Adrenal gland (tissue), 12 donors: Measurements from ENCODE around the gene NOC3L. TPM values are rescaled to one million over a fixed set of nuclear protein-coding genes. Genes with fewer than 3 reads are reported as not detected.

ENCODE experiments used
- DNase-seq, 7 donors: peaks; one replicate each; pipeline ENCODE4 v3.0.0-alpha.2; 2019 to 2020
- H3K27ac ChIP-seq, 5 donors: fragments of 200-600 bp; sonication (generic) in 4 of 5; 1 replicate in 3 of 5; 2 replicates in 2 of 5; pipeline versions ENCODE4 v1.5.1 to v1.8.0; 2016 to 2020; ENCODE audit warnings: mild to moderate bottlenecking in 1 of 5
- H3K27me3 ChIP-seq: fragments of 200-600 bp; 2 replicates; pipeline ENCODE4 v1.8.0; 2021
- H3K36me3 ChIP-seq, 2 donors: fragments of 200-600 bp; replicated peaks in 1 of 2; 1 replicate in 1 of 2; 2 replicates in 1 of 2; pipeline versions ENCODE4 v1.5.1 to v1.8.0; 2018 to 2022
- H3K4me1 ChIP-seq, 2 donors: fragments of 200-600 bp; replicated peaks in 1 of 2; 1 replicate in 1 of 2; 2 replicates in 1 of 2; pipeline versions ENCODE4 v1.5.1 to v1.8.0; 2018 to 2021
- H3K4me3 ChIP-seq, 4 donors: fragments of 200-600 bp; sonication (generic) in 3 of 4; one replicate each; pipeline ENCODE4 v1.5.1; 2016 to 2018
- H3K9me3 ChIP-seq, 3 donors: fragments of 200-600 bp; sonication (generic) in 1 of 3; replicated peaks in 1 of 3; 1 replicate in 2 of 3; 2 replicates in 1 of 3; pipeline versions ENCODE4 v1.5.1 to v1.8.0; 2016 to 2021
- POLR2A ChIP-seq, 2 donors: fragments of 450-650 bp; IDR thresholded peaks; one replicate each; pipeline ENCODE4 v1.6.1; 2017; ENCODE audit warnings: antibody characterized with exemption in 2 of 2, mild to moderate bottlenecking in 2 of 2, moderate library complexity in 1 of 2
- WGBS, 4 donors: extraction: QIAGEN DNeasy Blood & Tissue Kit in 2 of 4; methylation state at CpG; one replicate each; pipeline versions ENCODE4 v1.1.5 to v1.1.7; 2013 to 2017; 5-methylcytosine and 5-hydroxymethylcytosine counted together
- intact Hi-C, 2 donors: fragments of 100-400 bp; cut with DNase I; formaldehyde crosslinking; loops; one replicate each; pipeline versions ENCODE4 v1.14.1 to v1.15.0; 2022 to 2023
- polyA plus RNA-seq, 3 donors: library from polyadenylated mRNA; stranded (reverse); fragments of 200-250 nt in 2 of 3; fragments of 350-450 nt in 1 of 3; fragmentation: Illumina TruSeq in 1 of 3; extraction: RNeasy Lipid Tissue Mini Kit (QIAGEN cat#74804) in 1 of 3; gene quantifications; one replicate each; pipeline ENCODE4 v1.2.3, GENCODE V29; 2013 to 2014
- total RNA-seq, 9 donors: library from RNA; depleted of rRNA in 4 of 9; stranded (reverse); fragments of >200 nt in 4 of 9; fragments of 120-200 nt in 1 of 9; fragmentation: NEBNext Ultra II Directional in 1 of 9; extraction: Animal tissue kit (Norgen Biotek cat#: 25700) in 1 of 9; gene quantifications; one replicate each; pipeline versions ENCODE4 v1.1.0 to v1.2.4, GENCODE V29; 2013 to 2023
- TF ChIP-seq, protein P1 (sequence below), 6 experiments: fragments of 450-650 bp in 4 of 6; fragments of 200-600 bp in 2 of 6; sonication (generic) in 1 of 6; IDR thresholded peaks; 1 replicate in 5 of 6; 2 replicates in 1 of 6; pipeline versions ENCODE4 v1.5.1 to v1.8.0; 2016 to 2021; ENCODE audit warnings: antibody characterized with exemption in 6 of 6, mild to moderate bottlenecking in 2 of 6, moderate library complexity in 1 of 6
- donor health status: healthy with polysubstance abuse.
- donor health status: Bipolar disorder and iron deficiency.
- donor health status: DM: yes; HTN: yes; CAD: no.
- donor health status: DM: no; HTN: no; CAD: no.
- donor health status: DM: no; HTN: no; CAD: no.
- donor health status: DM: yes; HTN: yes; CAD: no.

The NOC3L gene
- total and polyA plus RNA-seq, 12 donors = 6.2 to 30.2 (median 18.8) TPM

GRCh38 chr10:94366382-94366781 is 3.6 kb upstream of the NOC3L start:
- no peaks in the 10 kb centered on the region for H3K36me3 ChIP-seq
- intact Hi-C loops = loop anchor here in 1 of 2 donors (10.0 kb wide), 1 partner anchor 78 kb away; no protein-coding TSS in a partner anchor
- H3K27ac ChIP-seq = no peak overlapping the region
- no peaks in the 10 kb centered on the region for H3K27me3 ChIP-seq
- no peak overlapping the region for H3K4me3 ChIP-seq
- no peaks in the 10 kb centered on the region for H3K9me3 ChIP-seq
- 81 to 86% (median 85%) methylated on average over 3 of the region's 3 CpGs for WGBS, 4 donors
- H3K4me1 ChIP-seq = peaks cover 8 to 9% of the 10 kb centered on the region in 2 donors
- no peak for TF ChIP-seq POLR2A (IDR thresholded peaks at IDR 0.05)
- TF ChIP-seq, protein P1, sequence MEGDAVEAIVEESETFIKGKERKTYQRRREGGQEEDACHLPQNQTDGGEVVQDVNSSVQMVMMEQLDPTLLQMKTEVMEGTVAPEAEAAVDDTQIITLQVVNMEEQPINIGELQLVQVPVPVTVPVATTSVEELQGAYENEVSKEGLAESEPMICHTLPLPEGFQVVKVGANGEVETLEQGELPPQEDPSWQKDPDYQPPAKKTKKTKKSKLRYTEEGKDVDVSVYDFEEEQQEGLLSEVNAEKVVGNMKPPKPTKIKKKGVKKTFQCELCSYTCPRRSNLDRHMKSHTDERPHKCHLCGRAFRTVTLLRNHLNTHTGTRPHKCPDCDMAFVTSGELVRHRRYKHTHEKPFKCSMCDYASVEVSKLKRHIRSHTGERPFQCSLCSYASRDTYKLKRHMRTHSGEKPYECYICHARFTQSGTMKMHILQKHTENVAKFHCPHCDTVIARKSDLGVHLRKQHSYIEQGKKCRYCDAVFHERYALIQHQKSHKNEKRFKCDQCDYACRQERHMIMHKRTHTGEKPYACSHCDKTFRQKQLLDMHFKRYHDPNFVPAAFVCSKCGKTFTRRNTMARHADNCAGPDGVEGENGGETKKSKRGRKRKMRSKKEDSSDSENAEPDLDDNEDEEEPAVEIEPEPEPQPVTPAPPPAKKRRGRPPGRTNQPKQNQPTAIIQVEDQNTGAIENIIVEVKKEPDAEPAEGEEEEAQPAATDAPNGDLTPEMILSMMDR (IDR thresholded peaks at IDR 0.05) = no peak
- no peak for DNase-seq

DNA sequence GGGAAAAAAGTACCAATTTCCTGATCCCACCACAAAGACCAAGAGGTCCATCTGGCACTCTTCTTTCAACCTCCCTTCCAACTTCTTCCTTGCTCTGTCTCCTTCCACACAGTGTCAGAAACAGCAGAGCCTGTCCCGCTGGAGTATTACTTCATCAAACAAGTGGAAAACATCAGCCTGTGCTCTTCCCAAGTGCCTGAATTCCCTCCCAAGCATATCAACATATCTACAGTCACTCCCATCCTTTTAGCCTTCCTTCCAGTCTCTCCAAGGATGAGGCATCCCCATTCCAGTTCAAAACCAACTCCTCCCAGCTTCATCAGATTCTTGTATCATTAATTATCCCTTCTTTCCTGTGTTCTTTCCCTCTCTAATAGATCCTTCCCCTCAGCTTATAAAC is 1.7 kb upstream of the NOC3L start:
- 68 to 83% (median 77%) methylated on average over 1 of the region's 1 CpG for WGBS, 4 donors
- Histone ChIP-seq H3K27ac (no peak overlapping the region), H3K36me3 (no peaks in the 10 kb centered on the region), H3K4me3 (no peak overlapping the region), H3K27me3 (no peaks in the 10 kb centered on the region), H3K9me3 (no peaks in the 10 kb centered on the region), H3K4me1 (peaks cover 15 to 19% of the 10 kb centered on the region in 2 donors)
- intact Hi-C loops = loop anchor here in 1 of 2 donors (10.0 kb wide), 1 partner anchor 80 kb away; no protein-coding TSS in a partner anchor
- DNase-seq = no peak
- TF ChIP-seq, protein P1 (IDR thresholded peaks at IDR 0.05) = no peak
- TF ChIP-seq POLR2A (IDR thresholded peaks at IDR 0.05) = no peak

DNA sequence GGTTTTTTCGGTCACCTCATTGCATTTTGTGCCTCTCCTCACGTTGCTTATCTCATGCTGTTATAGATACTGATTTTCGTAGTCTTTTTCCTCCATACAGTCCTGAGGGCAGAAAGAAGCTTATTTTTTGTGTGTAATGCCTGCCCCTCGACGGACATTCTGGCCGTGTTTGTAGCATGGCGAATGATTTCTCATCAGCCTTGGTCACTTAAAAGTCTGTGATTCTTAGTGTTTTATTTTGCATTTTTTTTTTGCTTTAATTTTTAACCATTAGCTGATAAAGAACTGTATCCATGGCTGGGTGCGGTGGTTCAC is 469 bp upstream of the NOC3L start:
- intact Hi-C loops = loop anchor here in 1 of 2 donors (10.0 kb wide), 1 partner anchor 82 kb away; no protein-coding TSS in a partner anchor
- H3K27ac ChIP-seq = peak overlapping the region in 3 of 5 donors; percentile 75 to 89 (median 77)
- H3K9me3 ChIP-seq = no peaks in the 10 kb centered on the region

DNA sequence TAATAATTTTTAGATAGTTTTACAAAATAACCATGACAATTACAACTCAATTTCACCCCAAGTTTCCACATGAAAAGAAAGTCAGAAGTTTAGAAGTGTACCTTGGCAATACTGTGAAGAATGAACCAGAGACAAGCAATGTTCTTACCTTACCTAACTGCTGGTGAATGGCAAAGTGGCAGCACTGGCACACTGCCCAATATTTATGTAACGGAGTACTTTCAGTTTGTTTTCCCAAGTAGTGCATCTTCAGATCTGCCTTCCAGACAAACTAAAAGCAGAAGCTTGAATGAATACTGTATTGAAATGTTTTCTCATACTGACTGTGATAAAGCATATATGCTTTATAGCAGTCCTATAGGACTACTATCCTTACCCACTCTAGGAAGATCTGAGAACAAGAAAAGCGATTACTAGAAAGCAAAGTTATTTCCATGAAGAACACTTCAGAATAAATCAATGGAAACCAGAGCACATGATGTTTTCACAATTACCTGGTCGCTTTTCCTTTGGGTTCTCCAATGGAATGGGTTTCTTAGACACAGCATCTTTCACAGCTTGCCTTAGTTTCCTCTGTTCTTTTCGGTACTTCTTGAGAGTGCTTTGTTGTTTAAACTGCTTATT is 1.5 kb downstream of the NOC3L start:
- H3K4me3 ChIP-seq = peak overlapping the region in 1 of 4 donors; percentile 74
- intact Hi-C loops = loop anchor here in 1 of 2 donors (10.0 kb wide), 1 partner anchor 84 kb away; no protein-coding TSS in a partner anchor
- 55 to 61% (median 59%) methylated on average over 4 of the region's 4 CpGs for WGBS, 4 donors

More for the DNA sequence above, 469 bp upstream of the NOC3L start:
- Histone ChIP-seq H3K4me1 (peaks cover 15 to 25% of the 10 kb centered on the region in 2 donors), H3K27me3 (no peaks in the 10 kb centered on the region), H3K36me3 (no peaks in the 10 kb centered on the region), H3K4me3 (peak overlapping the region in 2 of 4 donors; percentile 74 to 87)
- TF ChIP-seq, protein P1 (IDR thresholded peaks at IDR 0.05) = peak in 1 of 6 experiments; percentile 18
- no peak for TF ChIP-seq POLR2A (IDR thresholded peaks at IDR 0.05)
- DNase-seq = no peak
- WGBS, 4 donors = 31 to 45% (median 38%) methylated on average over 8 of the region's 8 CpGs

More for the DNA sequence above, 1.5 kb downstream of the NOC3L start:
- Histone ChIP-seq H3K4me1 (peaks cover 15 to 25% of the 10 kb centered on the region in 2 donors), H3K9me3 (no peaks in the 10 kb centered on the region), H3K27me3 (no peaks in the 10 kb centered on the region), H3K27ac (no peak overlapping the region), H3K36me3 (peaks cover 0 to 16% of the 10 kb centered on the region in 2 donors)
- peak; percentile 39 to 83 (median 76) for DNase-seq
- TF ChIP-seq, protein P1 (IDR thresholded peaks at IDR 0.05) = no peak
- no peak for TF ChIP-seq POLR2A (IDR thresholded peaks at IDR 0.05)
